Astrocyte (in vitro differentiated cells and primary cell): ENCODE data around the gene CAMK1G. TPM values are rescaled to one million over a fixed set of nuclear protein-coding genes. Genes with fewer than 3 reads are reported as not detected.

Experiments
- DNase-seq: peaks from one replicate; pipeline ENCODE4 v3.0.0-alpha.2; 2010; ENCODE audit warnings: low read depth
- FAIRE-seq: peaks from 2 replicates; lab custom pipeline; 2011; peaks lifted over from hg19 to GRCh38; lab: Jason Lieb, UNC
- H2AFZ ChIP-seq: 2 replicates; pipeline ENCODE4 v1.6.0; 2012; ENCODE audit warnings: low read depth, low read length, inconsistent platforms
- H3K27ac ChIP-seq: 2 replicates; pipeline ENCODE4 v1.5.1; 2011; ENCODE audit warnings: low read depth, low read length, inconsistent platforms
- H3K27me3 ChIP-seq: 2 replicates; pipeline ENCODE4 v1.6.0; 2011; ENCODE audit warnings: low read length, inconsistent platforms; ENCODE audit not compliant: insufficient read depth
- H3K36me3 ChIP-seq: 2 replicates; pipeline ENCODE4 v1.5.1; 2011; ENCODE audit warnings: low read length, inconsistent platforms; ENCODE audit not compliant: insufficient read depth
- H3K4me1 ChIP-seq: 2 replicates; pipeline ENCODE4 v1.5.1; 2011; ENCODE audit warnings: low read length, inconsistent platforms; ENCODE audit not compliant: insufficient read depth
- H3K4me2 ChIP-seq: 2 replicates; pipeline ENCODE4 v1.6.0; 2012; ENCODE audit warnings: low read length, inconsistent platforms
- H3K4me3 ChIP-seq: 2 replicates; pipeline ENCODE4 v1.5.1; 2011; ENCODE audit warnings: low read depth, mild to moderate bottlenecking, low read length, inconsistent platforms; ENCODE audit not compliant: insufficient read depth
- H3K79me2 ChIP-seq: 2 replicates; pipeline ENCODE4 v1.6.0; 2012; ENCODE audit warnings: mild to moderate bottlenecking, low read length, inconsistent platforms; ENCODE audit not compliant: insufficient read depth
- H3K9ac ChIP-seq: 2 replicates; pipeline ENCODE4 v1.6.0; 2012; ENCODE audit warnings: mild to moderate bottlenecking, low read length, inconsistent platforms
- H3K9me3 ChIP-seq: 2 replicates; pipeline ENCODE4 v1.5.1; 2012; ENCODE audit warnings: low read depth, mild to moderate bottlenecking, low read length, inconsistent platforms; ENCODE audit not compliant: insufficient read depth
- H4K20me1 ChIP-seq: 2 replicates; pipeline ENCODE4 v1.6.0; 2012; ENCODE audit warnings: low read length, inconsistent platforms; ENCODE audit not compliant: insufficient read depth
- H3K27ac Mint-ChIP-seq: one replicate; pipeline ENCODE4 v1.8.0; 2021; ENCODE audit warnings: mild to moderate bottlenecking, mixed read lengths; ENCODE audit not compliant: unreplicated experiment
- H3K27me3 Mint-ChIP-seq: one replicate; pipeline ENCODE4 v1.8.0; 2021; ENCODE audit warnings: low read depth, mixed read lengths; ENCODE audit not compliant: unreplicated experiment
- H3K36me3 Mint-ChIP-seq: one replicate; pipeline ENCODE4 v1.8.0; 2021; ENCODE audit warnings: low read depth, mixed read lengths; ENCODE audit not compliant: unreplicated experiment
- H3K4me1 Mint-ChIP-seq: one replicate; pipeline ENCODE4 v1.8.0; 2021; ENCODE audit warnings: low read depth, mixed read lengths; ENCODE audit not compliant: unreplicated experiment
- H3K4me3 Mint-ChIP-seq: one replicate; pipeline ENCODE4 v1.8.0; 2021; ENCODE audit warnings: mild to moderate bottlenecking, moderate library complexity, mixed read lengths; ENCODE audit not compliant: unreplicated experiment
- H3K9me3 Mint-ChIP-seq: one replicate; pipeline ENCODE4 v1.8.0; 2021; ENCODE audit warnings: mild to moderate bottlenecking, mixed read lengths; ENCODE audit not compliant: unreplicated experiment
- CTCF ChIP-seq: IDR thresholded peaks from 2 replicates; pipeline ENCODE4 v1.5.1; 2011; ENCODE audit warnings: low read depth, mild to moderate bottlenecking, inconsistent platforms, low read length, moderate library complexity; ENCODE audit not compliant: insufficient read depth
- EZH2 ChIP-seq: IDR thresholded peaks from 2 replicates; pipeline ENCODE4 v1.6.1; 2012; ENCODE audit warnings: mild to moderate bottlenecking, low read length, inconsistent platforms; ENCODE audit not compliant: insufficient read depth
- total RNA-seq: library from RNA; stranded (reverse); gene quantifications from 2 replicates; pipeline ENCODE4 v1.2.1, GENCODE V29; 2021

Gene CAMK1G
- total RNA-seq, 1 donor from 2014 or later = 0.45 TPM

DNA sequence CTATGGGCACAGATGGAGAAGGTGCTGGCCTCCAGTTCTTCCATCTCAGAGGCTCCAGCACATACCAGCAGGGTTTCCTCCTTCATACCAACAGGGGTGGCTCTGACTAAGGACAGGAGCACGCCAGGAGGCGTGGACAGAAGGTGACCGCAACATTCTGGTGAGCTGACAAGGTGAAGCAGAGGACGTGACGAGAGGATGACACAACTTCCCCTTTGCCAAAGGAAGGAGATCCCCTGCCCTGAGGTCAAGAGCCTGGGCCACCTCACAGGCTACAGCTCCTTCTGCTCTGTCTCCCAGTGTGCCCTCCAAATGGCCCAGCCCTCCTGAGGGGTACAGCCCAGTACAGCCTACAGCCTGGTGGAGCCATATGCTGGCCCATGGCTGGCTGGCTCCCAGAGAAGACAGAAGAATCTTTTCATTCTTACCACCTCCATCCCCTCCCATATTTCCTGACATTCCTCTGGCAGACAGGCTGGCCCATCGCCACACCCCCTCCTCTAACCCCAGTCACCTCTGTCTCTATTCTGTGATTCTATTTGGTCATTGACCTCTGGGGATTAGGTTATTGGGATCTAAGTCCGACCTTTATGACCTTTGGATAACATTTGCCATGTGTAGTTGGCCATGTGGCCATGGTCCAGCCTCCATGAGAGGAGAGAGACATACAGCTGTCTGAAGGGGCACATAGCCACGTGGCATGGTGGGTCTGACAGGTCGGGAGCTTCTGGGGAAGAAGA, 73.8 kb downstream of the CAMK1G start:
- Histone ChIP-seq H4K20me1 (no peaks in the 10 kb centered on the region), H3K27ac (peak overlapping the region; percentile 39), H3K9ac (no peak overlapping the region), H3K79me2 (no peaks in the 10 kb centered on the region), H3K27me3 (no peaks in the 10 kb centered on the region), H3K9me3 (no peaks in the 10 kb centered on the region), H2AFZ (no peak overlapping the region), H3K36me3 (no peaks in the 10 kb centered on the region), H3K4me2 (no peak overlapping the region), H3K4me1 (peaks cover 22% of the 10 kb centered on the region), H3K4me3 (no peak overlapping the region)
- FAIRE-seq = peak; percentile 89
- H3K9me3 Mint-ChIP-seq = no peaks in the 10 kb centered on the region
- H3K36me3 Mint-ChIP-seq = no peaks in the 10 kb centered on the region
- no peak overlapping the region for H3K4me3 Mint-ChIP-seq
- H3K27ac Mint-ChIP-seq = no peak overlapping the region
- H3K4me1 Mint-ChIP-seq = peaks cover 22% of the 10 kb centered on the region
- H3K27me3 Mint-ChIP-seq = peaks cover 11% of the 10 kb centered on the region
- TF ChIP-seq CTCF (no peak), EZH2 (no peak)
- no peak for DNase-seq

GRCh38 chr1:209657918-209658317, 74.4 kb downstream of the CAMK1G start:
- no peak overlapping the region for H3K4me2 ChIP-seq
- no peak overlapping the region for H3K27ac ChIP-seq
- Mint-ChIP-seq H3K27ac (no peak overlapping the region), H3K9me3 (no peaks in the 10 kb centered on the region), H3K4me3 (no peak overlapping the region), H3K27me3 (peaks cover 15% of the 10 kb centered on the region), H3K4me1 (peaks cover 22% of the 10 kb centered on the region), H3K36me3 (no peaks in the 10 kb centered on the region)
- DNase-seq = no peak
- no peak for TF ChIP-seq EZH2
- TF ChIP-seq CTCF = no peak
- no peaks in the 10 kb centered on the region for H3K36me3 ChIP-seq
- no peaks in the 10 kb centered on the region for H3K79me2 ChIP-seq
- peaks cover 18% of the 10 kb centered on the region for H3K4me1 ChIP-seq
- no peak overlapping the region for H3K4me3 ChIP-seq
- H3K27me3 ChIP-seq = no peaks in the 10 kb centered on the region
- FAIRE-seq = no peak
- H3K9me3 ChIP-seq = no peaks in the 10 kb centered on the region
- no peaks in the 10 kb centered on the region for H4K20me1 ChIP-seq
- no peak overlapping the region for H3K9ac ChIP-seq
- H2AFZ ChIP-seq = no peak overlapping the region

GRCh38 chr1:209659909-209660308, 76.4 kb downstream of the CAMK1G start:
- Mint-ChIP-seq H3K9me3 (no peaks in the 10 kb centered on the region), H3K36me3 (no peaks in the 10 kb centered on the region), H3K4me1 (peaks cover 13% of the 10 kb centered on the region), H3K27me3 (peaks cover 29% of the 10 kb centered on the region), H3K4me3 (no peak overlapping the region), H3K27ac (no peak overlapping the region)
- Histone ChIP-seq H2AFZ (no peak overlapping the region), H3K27me3 (no peaks in the 10 kb centered on the region), H3K9ac (no peak overlapping the region), H3K9me3 (no peaks in the 10 kb centered on the region), H3K79me2 (no peaks in the 10 kb centered on the region), H3K4me1 (peaks cover 11% of the 10 kb centered on the region), H3K4me3 (no peak overlapping the region), H3K4me2 (peak overlapping the region; percentile 1), H4K20me1 (no peaks in the 10 kb centered on the region), H3K27ac (no peak overlapping the region), H3K36me3 (no peaks in the 10 kb centered on the region)
- TF ChIP-seq CTCF (no peak), EZH2 (no peak)
- DNase-seq (no peak), FAIRE-seq (no peak)
